GM13976 (cell line): ENCODE measurements around the gene USP36.
"Not testable (repeated sequence)": the region's sequence is repeated elsewhere in the genome, so short reads cannot be mapped to it uniquely, and the experiment has no call there.

Source experiments
- DNase-seq: peaks from one replicate; pipeline ENCODE4 v3.0.0; 2012; ENCODE audit warnings: low spot score
- CTCF ChIP-seq: IDR thresholded peaks from 2 replicates; pipeline ENCODE4 v1.5.1; 2012; ENCODE audit warnings: borderline replicate concordance, mild to moderate bottlenecking; ENCODE audit not compliant: insufficient read depth; ENCODE audit errors: extremely low read depth, missing control alignments, control extremely low read depth
- in situ Hi-C: fragments of 300-500 bp; cut with MboI; formaldehyde crosslinking; loops from one replicate; pipeline ENCODE4 v1.12.0; 2022; ENCODE audit warnings: low sequenced_read_pairs, mixed read lengths, inconsistent platforms; ENCODE audit not compliant: unreplicated experiment

Gene USP36

GRCh38 chr17:78872486-78872885 is 31.9 kb upstream of the USP36 start:
- in situ Hi-C loops, result no loop called here
- no peak for TF ChIP-seq CTCF
- DNase-seq, result no peak

DNA sequence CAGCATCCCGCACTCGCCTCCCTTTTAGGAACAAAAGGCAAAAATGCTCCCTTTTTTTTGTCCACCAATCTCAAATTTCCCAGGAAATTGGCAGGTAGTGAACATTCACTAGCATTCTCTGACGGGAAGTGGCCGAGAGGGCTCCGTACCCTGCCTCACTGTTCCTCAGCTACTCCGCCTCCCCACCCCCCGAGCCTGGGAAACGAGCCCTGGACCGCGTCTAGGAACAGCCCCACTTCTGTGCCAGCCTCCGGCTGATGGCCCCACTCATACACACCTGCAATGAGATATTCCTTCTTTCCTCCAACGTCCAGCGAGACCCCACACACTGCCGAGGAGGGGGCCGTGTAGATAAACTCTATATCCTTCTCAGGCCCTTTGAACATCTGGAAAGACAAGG is 30.0 kb upstream of the USP36 start:
- TF ChIP-seq CTCF, result no peak
- in situ Hi-C loops, result no loop called here
- no peak for DNase-seq

- in situ Hi-C loops, result loop anchor here (10.0 kb wide), 1 partner anchor 96 kb away; no protein-coding TSS in a partner anchor
- no peak for TF ChIP-seq CTCF
- DNase-seq, result no peak
Measured at GRCh38 chr17:78868391-78868790, 27.8 kb upstream of the USP36 start.

- in situ Hi-C loops, result loop anchor here (10.0 kb wide), 1 partner anchor 98 kb away; no protein-coding TSS in a partner anchor
- not testable (repeated sequence) for DNase-seq
Measured at GRCh38 chr17:78867046-78867445, 26.4 kb upstream of the USP36 start.

DNA sequence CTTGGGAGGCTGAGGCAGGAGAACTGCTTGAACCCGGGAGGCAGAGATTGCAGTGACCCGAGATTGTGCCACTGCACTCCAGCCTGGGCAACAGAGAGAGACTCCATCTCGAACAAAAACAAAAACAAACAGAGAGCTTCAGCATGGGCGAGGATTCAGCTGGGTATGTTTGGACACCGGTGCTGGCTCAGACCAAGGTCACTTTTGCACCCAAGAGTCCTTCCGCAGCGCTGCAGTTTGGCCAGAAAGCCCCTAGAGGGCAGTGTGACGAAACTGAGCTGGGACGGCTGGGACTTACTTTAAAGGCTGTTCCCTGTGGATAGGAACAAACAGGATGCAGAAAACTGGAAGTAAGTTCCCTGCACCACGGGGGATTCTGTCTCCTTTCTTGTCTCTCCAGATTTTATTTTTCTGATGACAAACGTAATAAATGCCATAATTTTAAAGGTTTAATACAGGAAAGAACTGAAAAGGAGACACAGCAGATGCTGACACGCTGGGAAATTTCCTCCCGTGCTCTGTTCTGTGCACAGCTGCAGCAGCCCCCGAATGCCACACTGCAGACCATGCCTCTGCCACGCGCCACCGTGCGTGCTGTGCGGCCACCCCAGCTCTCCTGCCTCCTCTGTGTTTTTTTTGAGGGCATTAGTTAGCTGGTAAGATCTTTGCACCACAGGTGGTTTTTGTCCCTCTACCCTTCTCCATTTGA is 25.2 kb upstream of the USP36 start:
- DNase-seq, result peak; percentile 82
- peak; percentile 93 for TF ChIP-seq CTCF
- in situ Hi-C loops, result loop anchor here (10.0 kb wide), 1 partner anchor 99 kb away; no protein-coding TSS in a partner anchor

- no peak for TF ChIP-seq CTCF
- in situ Hi-C loops, result loop anchor here (10.0 kb wide), 1 partner anchor 101 kb away; no protein-coding TSS in a partner anchor
- DNase-seq, result no peak
Measured at GRCh38 chr17:78864117-78864516, 23.5 kb upstream of the USP36 start.
